HG03442 (cell line): Measurements from ENCODE around the gene CD14.
"Not testable (repeated sequence)": the region's sequence is repeated elsewhere in the genome, so short reads cannot be mapped to it uniquely, and the experiment has no call there.

ENCODE experiments used
- ATAC-seq: cut with Tn5 transposase; IDR thresholded peaks from one replicate; pipeline ENCODE4 v1.9.1; 2021; ENCODE audit warnings: mild to moderate bottlenecking, moderate library complexity; ENCODE audit not compliant: unreplicated experiment

The CD14 gene

DNA sequence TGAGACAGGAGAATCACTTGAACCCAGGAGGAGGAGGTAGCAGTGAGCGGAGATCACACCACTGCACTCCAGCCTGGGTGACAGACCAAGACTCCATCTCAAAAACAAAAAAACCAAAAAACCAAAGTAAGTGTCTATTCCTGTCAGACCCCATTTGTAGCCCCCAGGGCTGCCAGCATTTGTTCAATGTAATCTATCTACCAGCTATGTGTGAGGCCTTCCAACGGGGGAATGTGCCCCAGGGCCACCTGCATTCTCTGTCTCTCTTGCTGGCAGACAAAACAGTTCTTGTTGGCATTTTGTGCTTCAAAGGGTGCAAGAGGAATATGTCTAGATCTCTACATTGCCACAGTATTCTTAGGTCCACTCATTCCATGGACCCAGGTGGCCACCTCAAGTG, 34.1 kb downstream of the CD14 start:
- no peak for ATAC-seq

- no peak for ATAC-seq
These were observed 36.6 kb downstream of the CD14 start for GRCh38 chr5:140596321-140596741.

- ATAC-seq = no peak
These were observed 37.3 kb downstream of the CD14 start for GRCh38 chr5:140595538-140596300.

- ATAC-seq = no peak
These were observed 38.8 kb downstream of the CD14 start for GRCh38 chr5:140594169-140594568.

DNA sequence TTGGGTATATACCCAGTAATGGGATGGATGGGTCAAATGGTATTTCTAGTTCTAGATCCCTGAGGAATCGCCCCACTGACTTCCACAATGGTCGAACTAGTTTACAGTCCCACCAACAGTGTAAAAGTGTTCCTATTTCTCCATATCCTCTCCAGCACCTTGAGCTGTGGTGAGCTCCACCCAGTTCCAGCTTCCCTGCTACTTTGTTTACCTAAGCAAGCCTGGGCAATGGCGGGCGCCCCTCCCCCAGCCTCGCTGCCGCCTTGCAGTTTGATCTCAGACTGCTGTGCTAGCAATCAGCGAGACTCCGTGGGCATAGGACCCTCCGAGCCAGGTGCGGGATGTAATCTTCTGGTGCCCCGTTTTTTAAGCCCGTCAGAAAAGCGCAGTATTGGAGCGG, 39.9 kb downstream of the CD14 start:
- not testable (repeated sequence) for ATAC-seq

- no peak for ATAC-seq
These were observed 41.1 kb downstream of the CD14 start for GRCh38 chr5:140591747-140592372.

GRCh38 chr5:140590861-140591260, 42.1 kb downstream of the CD14 start:
- ATAC-seq = no peak

DNA sequence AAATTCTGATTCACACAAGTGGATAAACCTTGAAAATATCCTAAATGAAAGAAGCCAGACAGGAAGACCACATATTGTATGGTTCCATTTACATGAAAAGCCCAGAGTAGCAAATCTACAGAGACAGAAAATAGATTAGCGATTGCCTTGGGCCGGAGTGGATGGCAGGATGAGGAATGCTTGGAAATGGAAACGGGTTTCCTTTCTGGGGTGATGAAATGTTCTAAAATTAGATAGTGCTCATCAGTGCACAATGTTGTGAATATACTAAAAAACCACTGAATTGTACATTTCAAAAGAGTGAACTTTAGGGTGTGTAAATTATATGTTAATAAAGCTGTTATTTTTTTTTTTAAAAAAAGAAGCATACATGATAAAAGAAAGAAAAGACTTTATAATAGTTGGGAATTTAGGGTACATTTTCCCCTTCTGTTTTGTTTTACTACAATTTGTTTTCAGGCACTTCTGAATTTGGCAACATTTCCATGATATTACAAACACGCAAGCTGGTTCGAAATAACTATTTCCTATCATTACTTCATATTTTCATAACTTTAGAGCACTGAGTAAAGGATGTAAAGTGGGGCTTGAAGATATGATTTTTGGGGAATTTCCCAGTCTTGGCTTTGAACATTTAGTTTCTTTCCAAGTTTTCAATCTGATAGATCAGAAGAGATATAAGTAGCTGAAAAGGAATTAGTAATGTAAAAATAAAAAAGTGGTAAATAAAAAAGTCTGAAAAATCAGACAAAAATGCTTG, 44.5 kb downstream of the CD14 start:
- no peak for ATAC-seq

DNA sequence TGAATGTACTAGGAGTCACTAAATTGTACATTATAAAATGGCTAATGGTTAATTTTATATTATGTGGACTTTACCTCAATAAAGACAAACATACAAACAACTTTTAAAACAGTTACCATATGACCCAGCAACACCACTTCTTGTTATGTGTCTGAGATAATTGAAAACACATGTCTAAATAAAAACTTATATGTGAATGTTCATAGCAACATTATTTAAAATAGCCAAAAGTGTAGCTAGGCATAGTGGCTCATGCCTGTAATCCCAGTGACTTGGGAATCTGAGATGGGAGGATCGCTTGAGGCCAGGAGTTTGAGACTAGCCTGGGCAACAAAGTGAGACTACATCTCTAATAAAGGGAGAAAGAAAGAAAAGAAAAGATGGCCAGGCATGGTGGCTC, 45.5 kb downstream of the CD14 start:
- no peak for ATAC-seq
